WTC11 (cell line): ENCODE data around the gene RTF2. TPM values are rescaled to one million over a fixed set of nuclear protein-coding genes. Genes with fewer than 3 reads are reported as not detected.

Experiments used
- ATAC-seq: fragments of 200-7000 bp; cut with Tn5 transposase; 2 replicates; pipeline ENCODE4 v1.10.0; 2021; ENCODE audit warnings: mild to moderate bottlenecking, moderate library complexity
- CTCF ChIA-PET: fragments of 300-600 bp; sonication (Branson Sonifier 250); formaldehyde crosslinking; loops from one replicate; lab custom pipeline; 2021; ENCODE audit warnings: antibody characterized with exemption; lab: Charles Lee
- POLR2A ChIA-PET: fragments of 350-600 bp; sonication (Branson Sonifier 250); formaldehyde crosslinking; loops from one replicate; lab custom pipeline; 2021; ENCODE audit warnings: antibody characterized with exemption; lab: Charles Lee
- DNase-seq: peaks from one replicate; pipeline ENCODE4 v3.0.0; 2021; ENCODE audit warnings: low spot score
- H3K27ac Mint-ChIP-seq: 2 replicates; pipeline ENCODE4 v1.8.0; 2021; ENCODE audit warnings: mixed read lengths
- H3K27me3 Mint-ChIP-seq: 2 replicates; pipeline ENCODE4 v1.8.0; 2021; ENCODE audit warnings: low read depth, mild to moderate bottlenecking, moderate library complexity, mixed read lengths
- H3K36me3 Mint-ChIP-seq: 2 replicates; pipeline ENCODE4 v1.8.0; 2021; ENCODE audit warnings: mixed read lengths
- H3K4me1 Mint-ChIP-seq: 2 replicates; pipeline ENCODE4 v1.8.0; 2022; ENCODE audit warnings: mixed read lengths
- H3K4me3 Mint-ChIP-seq: 2 replicates; pipeline ENCODE4 v1.8.0; 2021; ENCODE audit warnings: mild to moderate bottlenecking, moderate library complexity, mixed read lengths
- H3K9me3 Mint-ChIP-seq: 2 replicates; pipeline ENCODE4 v1.8.0; 2021; ENCODE audit warnings: mixed read lengths
- CBFB ChIP-seq: sonication (generic); formaldehyde crosslinking; IDR thresholded peaks from 2 replicates; pipeline ENCODE4 v1.8.1; 2022; ENCODE audit warnings: mild to moderate bottlenecking, low read depth, missing genetic modification reagents
- CDX4 ChIP-seq: fragments of 250-450 bp; sonication (Bioruptor Pico); IDR thresholded peaks from 2 replicates; pipeline ENCODE4 v1.9.0; 2021; ENCODE audit warnings: moderate library complexity, mild to moderate bottlenecking, inconsistent platforms, borderline replicate concordance
- FOXJ3 ChIP-seq: sonication (generic); formaldehyde crosslinking; IDR thresholded peaks from 2 replicates; pipeline ENCODE4 v1.9.0; 2021; ENCODE audit warnings: missing genetic modification reagents, mild to moderate bottlenecking, borderline replicate concordance
- FOXP4 ChIP-seq: sonication (generic); formaldehyde crosslinking; IDR thresholded peaks from 2 replicates; pipeline ENCODE4 v1.8.0; 2022; ENCODE audit warnings: mild to moderate bottlenecking, missing genetic modification reagents
- IRF1 ChIP-seq: sonication (generic); formaldehyde crosslinking; IDR thresholded peaks from 2 replicates; pipeline ENCODE4 v1.8.0; 2023; ENCODE audit warnings: missing genetic modification reagents
- IRF2 ChIP-seq: sonication (generic); formaldehyde crosslinking; IDR thresholded peaks from 2 replicates; pipeline ENCODE4 v1.8.0; 2022; ENCODE audit warnings: low read depth, missing genetic modification reagents, borderline replicate concordance
- MXD4 ChIP-seq: fragments of 250-450 bp; sonication (Bioruptor Pico); IDR thresholded peaks from 2 replicates; pipeline ENCODE4 v1.8.0; 2021; ENCODE audit warnings: mild to moderate bottlenecking, moderate library complexity, borderline replicate concordance
- PRDM15 ChIP-seq: sonication (generic); formaldehyde crosslinking; IDR thresholded peaks from 2 replicates; pipeline ENCODE4 v1.8.0; 2022; ENCODE audit warnings: missing genetic modification reagents
- PREB ChIP-seq: sonication (generic); formaldehyde crosslinking; IDR thresholded peaks from 2 replicates; pipeline ENCODE4 v1.8.1; 2022; ENCODE audit warnings: mild to moderate bottlenecking, missing genetic modification reagents, moderate library complexity, borderline replicate concordance
- PRRX2 ChIP-seq: fragments of 250-450 bp; sonication (Bioruptor Pico); IDR thresholded peaks from 2 replicates; pipeline ENCODE4 v1.8.0; 2021; ENCODE audit warnings: mild to moderate bottlenecking
- SMAD4 ChIP-seq: sonication (generic); formaldehyde crosslinking; IDR thresholded peaks from 2 replicates; pipeline ENCODE4 v1.8.0; 2022; ENCODE audit warnings: mild to moderate bottlenecking, missing genetic modification reagents
- TCF7 ChIP-seq: sonication (generic); formaldehyde crosslinking; IDR thresholded peaks from 2 replicates; pipeline ENCODE4 v1.8.0; 2022; ENCODE audit warnings: mild to moderate bottlenecking, low read depth, missing genetic modification reagents, moderate library complexity
- TP53 ChIP-seq: sonication (generic); formaldehyde crosslinking; IDR thresholded peaks from 2 replicates; pipeline ENCODE4 v1.8.1; 2023; ENCODE audit warnings: mild to moderate bottlenecking, missing genetic modification reagents
- USF2 ChIP-seq: sonication (generic); formaldehyde crosslinking; IDR thresholded peaks from 2 replicates; pipeline ENCODE4 v1.8.1; 2023; ENCODE audit warnings: mild to moderate bottlenecking, missing genetic modification reagents, moderate library complexity
- ZNF138 ChIP-seq: sonication (generic); formaldehyde crosslinking; conservative IDR thresholded peaks from 2 replicates; pipeline ENCODE4 v1.8.1; 2022; ENCODE audit warnings: mild to moderate bottlenecking, moderate library complexity, missing genetic modification reagents
- ZNF423 ChIP-seq: fragments of 250-450 bp; sonication (Bioruptor Pico); IDR thresholded peaks from 2 replicates; pipeline ENCODE4 v2.1.2; 2022; ENCODE audit warnings: mild to moderate bottlenecking, moderate library complexity
- total RNA-seq: library from RNA; stranded (reverse); gene quantifications from 3 replicates; pipeline ENCODE4 v1.2.3, GENCODE V29; 2021
- TF ChIP-seq, protein P1 (sequence below): sonication (generic); formaldehyde crosslinking; IDR thresholded peaks from 2 replicates; pipeline ENCODE4 v1.8.0; 2023; ENCODE audit warnings: missing genetic modification reagents, mild to moderate bottlenecking, borderline replicate concordance

The RTF2 gene
- total RNA-seq, 1 experiment from 2014 or later = 46.3 TPM

GRCh38 chr20:56429941-56430340 lies 38.5 kb upstream of the RTF2 start (continued):
- TF ChIP-seq, protein P1, sequence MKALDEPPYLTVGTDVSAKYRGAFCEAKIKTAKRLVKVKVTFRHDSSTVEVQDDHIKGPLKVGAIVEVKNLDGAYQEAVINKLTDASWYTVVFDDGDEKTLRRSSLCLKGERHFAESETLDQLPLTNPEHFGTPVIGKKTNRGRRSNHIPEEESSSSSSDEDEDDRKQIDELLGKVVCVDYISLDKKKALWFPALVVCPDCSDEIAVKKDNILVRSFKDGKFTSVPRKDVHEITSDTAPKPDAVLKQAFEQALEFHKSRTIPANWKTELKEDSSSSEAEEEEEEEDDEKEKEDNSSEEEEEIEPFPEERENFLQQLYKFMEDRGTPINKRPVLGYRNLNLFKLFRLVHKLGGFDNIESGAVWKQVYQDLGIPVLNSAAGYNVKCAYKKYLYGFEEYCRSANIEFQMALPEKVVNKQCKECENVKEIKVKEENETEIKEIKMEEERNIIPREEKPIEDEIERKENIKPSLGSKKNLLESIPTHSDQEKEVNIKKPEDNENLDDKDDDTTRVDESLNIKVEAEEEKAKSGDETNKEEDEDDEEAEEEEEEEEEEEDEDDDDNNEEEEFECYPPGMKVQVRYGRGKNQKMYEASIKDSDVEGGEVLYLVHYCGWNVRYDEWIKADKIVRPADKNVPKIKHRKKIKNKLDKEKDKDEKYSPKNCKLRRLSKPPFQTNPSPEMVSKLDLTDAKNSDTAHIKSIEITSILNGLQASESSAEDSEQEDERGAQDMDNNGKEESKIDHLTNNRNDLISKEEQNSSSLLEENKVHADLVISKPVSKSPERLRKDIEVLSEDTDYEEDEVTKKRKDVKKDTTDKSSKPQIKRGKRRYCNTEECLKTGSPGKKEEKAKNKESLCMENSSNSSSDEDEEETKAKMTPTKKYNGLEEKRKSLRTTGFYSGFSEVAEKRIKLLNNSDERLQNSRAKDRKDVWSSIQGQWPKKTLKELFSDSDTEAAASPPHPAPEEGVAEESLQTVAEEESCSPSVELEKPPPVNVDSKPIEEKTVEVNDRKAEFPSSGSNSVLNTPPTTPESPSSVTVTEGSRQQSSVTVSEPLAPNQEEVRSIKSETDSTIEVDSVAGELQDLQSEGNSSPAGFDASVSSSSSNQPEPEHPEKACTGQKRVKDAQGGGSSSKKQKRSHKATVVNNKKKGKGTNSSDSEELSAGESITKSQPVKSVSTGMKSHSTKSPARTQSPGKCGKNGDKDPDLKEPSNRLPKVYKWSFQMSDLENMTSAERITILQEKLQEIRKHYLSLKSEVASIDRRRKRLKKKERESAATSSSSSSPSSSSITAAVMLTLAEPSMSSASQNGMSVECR (CRISPR knock-in tag) = no peak
- TF ChIP-seq PRDM15 (CRISPR knock-in tag) (no peak), IRF1 (CRISPR knock-in tag) (no peak), TCF7 (no peak), TP53 (CRISPR knock-in tag) (no peak)

DNA sequence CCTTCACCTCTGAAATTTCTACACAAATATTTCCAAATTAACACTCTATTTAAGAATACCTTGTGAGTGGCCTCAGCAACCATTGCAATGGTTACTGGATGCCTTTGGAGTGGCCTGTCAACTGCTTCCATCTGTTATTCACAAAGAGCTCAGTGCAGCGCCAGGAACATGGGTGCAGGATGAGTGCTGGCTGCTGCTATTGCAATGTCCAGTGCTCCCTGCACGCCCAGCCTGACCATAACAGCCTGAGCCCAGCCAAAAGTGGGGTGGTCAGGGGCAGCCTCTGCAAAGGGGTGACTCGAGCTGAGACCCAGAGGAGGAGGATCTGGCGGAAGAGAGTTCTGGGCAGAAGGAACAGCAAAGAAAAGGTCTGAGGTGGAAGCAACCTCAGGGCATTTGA lies 38.0 kb upstream of the RTF2 start:
- Mint-ChIP-seq H3K4me3 (no peak overlapping the region), H3K27me3 (peaks cover 26% of the 10 kb centered on the region), H3K4me1 (no peaks in the 10 kb centered on the region), H3K27ac (no peak overlapping the region), H3K36me3 (no peaks in the 10 kb centered on the region)
- ATAC-seq = no peak
- POLR2A ChIA-PET = no interaction called here
- no peak for DNase-seq
- CTCF ChIA-PET = no interaction called here
- TF ChIP-seq IRF2 (CRISPR knock-in tag) (no peak), CDX4 (no peak), PREB (CRISPR knock-in tag) (no peak), ZNF423 (CRISPR knock-in tag) (no peak)
- TF ChIP-seq, all 79 proteins: peak for 0
- H3K9me3 Mint-ChIP-seq = no peaks in the 10 kb centered on the region

- no peak for DNase-seq
- Mint-ChIP-seq H3K36me3 (no peaks in the 10 kb centered on the region), H3K27me3 (peaks cover 24% of the 10 kb centered on the region), H3K4me3 (no peak overlapping the region), H3K9me3 (no peaks in the 10 kb centered on the region), H3K27ac (no peak overlapping the region), H3K4me1 (no peaks in the 10 kb centered on the region)
- no peak for ATAC-seq
- POLR2A ChIA-PET = no interaction called here
- CTCF ChIA-PET = no interaction called here
- TF ChIP-seq ZNF138 (CRISPR knock-in tag) = no peak
- no peak for TF ChIP-seq FOXJ3 (CRISPR knock-in tag)
- no peak for TF ChIP-seq FOXP4
- no peak for TF ChIP-seq CBFB (CRISPR knock-in tag)
- no peak for TF ChIP-seq USF2 (CRISPR knock-in tag)
- no peak for TF ChIP-seq MXD4 (CRISPR knock-in tag)
- no peak for TF ChIP-seq SMAD4 (CRISPR knock-in tag)
- no peak for TF ChIP-seq CDX4
- no peak for TF ChIP-seq PRRX2 (CRISPR knock-in tag)
- no peak for TF ChIP-seq IRF1 (CRISPR knock-in tag)
Observed at GRCh38 chr20:56430957-56431356, 37.5 kb upstream of the RTF2 start.
